ENCODE measurements around the gene ATG4C.

Gene ATG4C

GRCh38 chr1:62841587-62842169, 57.7 kb downstream of the ATG4C start:
- DNase-seq, result peak; percentile 58

GRCh38 chr1:62844030-62844429, 60.1 kb downstream of the ATG4C start:
- DNase-seq, result no peak

- no peak for DNase-seq
These were observed 65.1 kb downstream of the ATG4C start for GRCh38 chr1:62849031-62849430.

GRCh38 chr1:62852253-62852652, 68.3 kb downstream of the ATG4C start:
- DNase-seq, result no peak

- no peak for DNase-seq
These were observed 73.0 kb downstream of the ATG4C start for GRCh38 chr1:62856960-62857359.

GRCh38 chr1:62869217-62869754, 85.4 kb downstream of the ATG4C start:
- no peak for DNase-seq

- no peak for DNase-seq
These were observed 86.2 kb downstream of the ATG4C start for GRCh38 chr1:62870148-62870547.

- DNase-seq, result no peak
These were observed 91.7 kb downstream of the ATG4C start for GRCh38 chr1:62875676-62876075.

GRCh38 chr1:62876535-62876934, 92.6 kb downstream of the ATG4C start:
- DNase-seq, result no peak

GRCh38 chr1:62877579-62877978, 93.6 kb downstream of the ATG4C start:
- no peak for DNase-seq

GRCh38 chr1:62879962-62880361, 96.0 kb downstream of the ATG4C start:
- no peak for DNase-seq

GRCh38 chr1:62882201-62883104, 98.5 kb downstream of the ATG4C start:
- DNase-seq, result no peak

GRCh38 chr1:62884156-62884740, 100.3 kb downstream of the ATG4C start:
- no peak for DNase-seq

- DNase-seq, result no peak
These were observed 104.0 kb downstream of the ATG4C start for GRCh38 chr1:62887799-62888507.

- DNase-seq, result no peak
These were observed 108.1 kb downstream of the ATG4C start for GRCh38 chr1:62891956-62892562.

- no peak for DNase-seq
These were observed 113.9 kb downstream of the ATG4C start for GRCh38 chr1:62897788-62898187.

GRCh38 chr1:62900566-62900965, 116.6 kb downstream of the ATG4C start:
- no peak for DNase-seq

GRCh38 chr1:62901650-62902049, 117.7 kb downstream of the ATG4C start:
- DNase-seq, result no peak

- no peak for DNase-seq
These were observed 119.6 kb downstream of the ATG4C start for GRCh38 chr1:62903522-62903921.

- no peak for DNase-seq
These were observed 120.3 kb downstream of the ATG4C start for GRCh38 chr1:62903982-62904855.

GRCh38 chr1:62904856-62905225, 120.9 kb downstream of the ATG4C start:
- no peak for DNase-seq

GRCh38 chr1:62905309-62905708, 121.4 kb downstream of the ATG4C start:
- DNase-seq, result no peak

Data from CD4-positive, alpha-beta T cell treated with Interleukin-21 for 1 hour (primary cell).